PFSK-1 (cell line): ENCODE results near the gene SSU72.

Experiments
- FOXP2 ChIP-seq: optimal IDR thresholded peaks from 2 replicates; pipeline ENCODE3; 2011; ENCODE audit warnings: borderline replicate concordance, control low read depth, inconsistent platforms; ENCODE audit not compliant: insufficient read depth; ENCODE audit errors: extremely low read length, extremely low read depth
- POLR2AphosphoS5 ChIP-seq: IDR thresholded peaks from 2 replicates; pipeline ENCODE4 v1.6.1; 2012; ENCODE audit warnings: low read depth, mild to moderate bottlenecking, control low read depth, low read length, moderate library complexity
- SIN3A ChIP-seq: IDR thresholded peaks from 2 replicates; pipeline ENCODE4 v1.6.1; 2012; ENCODE audit warnings: mild to moderate bottlenecking, low read length, moderate library complexity, borderline replicate concordance; ENCODE audit not compliant: insufficient read depth
- TAF1 ChIP-seq: IDR thresholded peaks from 2 replicates; pipeline ENCODE4 v1.6.1; 2012; ENCODE audit warnings: low read length, control low read depth, borderline replicate concordance; ENCODE audit not compliant: insufficient read depth
- TF ChIP-seq, protein P1 (sequence below), 2 experiments: IDR thresholded peaks; 2 replicates each; pipeline versions ENCODE4 v1.6.1 to v1.8.0; 2011 to 2012; ENCODE audit warnings: low read depth in 2 of 2, low read length in 2 of 2, control low read depth in 1 of 2, inconsistent platforms in 1 of 2, mild to moderate bottlenecking in 1 of 2, moderate library complexity in 1 of 2; ENCODE audit not compliant: insufficient read depth in 1 of 2

DNA sequence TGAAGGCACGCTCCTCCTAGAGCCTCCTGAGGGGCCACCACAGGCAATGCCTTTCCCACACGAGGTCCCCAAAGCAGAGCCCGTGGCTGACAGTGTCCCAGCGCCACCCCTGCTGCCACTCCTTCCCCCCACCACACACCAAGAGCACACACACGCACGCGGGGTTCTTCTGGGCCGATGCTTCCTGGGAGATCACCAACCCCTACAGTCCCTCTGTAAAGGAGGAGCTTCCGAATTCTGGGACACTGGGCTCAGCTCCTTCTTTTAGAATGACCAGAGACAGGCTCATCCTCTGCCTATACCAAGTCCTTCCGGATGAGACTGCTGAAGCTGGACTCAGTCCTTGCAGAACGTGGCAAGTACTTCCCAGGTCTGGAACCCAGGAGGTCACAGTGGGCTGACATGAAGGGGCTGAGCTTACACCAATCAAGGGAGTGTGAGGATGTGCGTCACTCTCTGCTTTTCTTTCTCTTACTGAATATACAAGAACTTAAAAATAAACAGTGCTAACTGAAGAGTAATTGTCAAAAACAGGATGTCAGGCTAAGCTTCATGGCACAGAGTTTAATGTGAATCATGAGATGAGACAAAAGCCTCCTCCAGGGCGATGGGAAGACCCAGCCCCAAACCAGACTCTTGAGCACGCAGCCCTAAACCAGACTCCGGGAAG lies 12.7 kb downstream of the SSU72 start:
- TF ChIP-seq SIN3A (no peak), POLR2AphosphoS5 (no peak), TAF1 (no peak), FOXP2 (no peak)
- TF ChIP-seq, protein P1, sequence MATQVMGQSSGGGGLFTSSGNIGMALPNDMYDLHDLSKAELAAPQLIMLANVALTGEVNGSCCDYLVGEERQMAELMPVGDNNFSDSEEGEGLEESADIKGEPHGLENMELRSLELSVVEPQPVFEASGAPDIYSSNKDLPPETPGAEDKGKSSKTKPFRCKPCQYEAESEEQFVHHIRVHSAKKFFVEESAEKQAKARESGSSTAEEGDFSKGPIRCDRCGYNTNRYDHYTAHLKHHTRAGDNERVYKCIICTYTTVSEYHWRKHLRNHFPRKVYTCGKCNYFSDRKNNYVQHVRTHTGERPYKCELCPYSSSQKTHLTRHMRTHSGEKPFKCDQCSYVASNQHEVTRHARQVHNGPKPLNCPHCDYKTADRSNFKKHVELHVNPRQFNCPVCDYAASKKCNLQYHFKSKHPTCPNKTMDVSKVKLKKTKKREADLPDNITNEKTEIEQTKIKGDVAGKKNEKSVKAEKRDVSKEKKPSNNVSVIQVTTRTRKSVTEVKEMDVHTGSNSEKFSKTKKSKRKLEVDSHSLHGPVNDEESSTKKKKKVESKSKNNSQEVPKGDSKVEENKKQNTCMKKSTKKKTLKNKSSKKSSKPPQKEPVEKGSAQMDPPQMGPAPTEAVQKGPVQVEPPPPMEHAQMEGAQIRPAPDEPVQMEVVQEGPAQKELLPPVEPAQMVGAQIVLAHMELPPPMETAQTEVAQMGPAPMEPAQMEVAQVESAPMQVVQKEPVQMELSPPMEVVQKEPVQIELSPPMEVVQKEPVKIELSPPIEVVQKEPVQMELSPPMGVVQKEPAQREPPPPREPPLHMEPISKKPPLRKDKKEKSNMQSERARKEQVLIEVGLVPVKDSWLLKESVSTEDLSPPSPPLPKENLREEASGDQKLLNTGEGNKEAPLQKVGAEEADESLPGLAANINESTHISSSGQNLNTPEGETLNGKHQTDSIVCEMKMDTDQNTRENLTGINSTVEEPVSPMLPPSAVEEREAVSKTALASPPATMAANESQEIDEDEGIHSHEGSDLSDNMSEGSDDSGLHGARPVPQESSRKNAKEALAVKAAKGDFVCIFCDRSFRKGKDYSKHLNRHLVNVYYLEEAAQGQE (IDR thresholded peaks at IDR 0.05; ENCODE audit: insufficient read depth in 1 of 2, low read depth in 2 of 2, low read length in 2 of 2), result no peak
